Measurements from ENCODE around the gene TPTE.

DNA sequence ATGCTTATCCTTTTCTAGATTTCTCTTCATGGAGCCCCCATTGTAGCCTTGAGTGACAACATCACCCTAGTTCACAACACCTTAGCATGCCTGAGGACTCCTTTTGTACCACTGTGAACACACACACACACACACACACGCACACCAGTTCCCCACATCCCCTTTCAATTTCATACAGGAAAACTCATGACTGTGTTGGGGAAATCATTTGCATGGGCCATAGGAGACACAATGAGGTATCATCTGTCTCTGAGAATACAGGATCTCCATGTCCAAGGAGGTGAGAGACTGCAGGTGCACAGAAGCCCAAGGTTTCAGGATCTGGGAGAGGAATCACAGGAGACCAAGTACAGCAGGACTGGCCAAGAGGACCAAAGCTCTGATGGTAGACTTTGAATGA, 119.7 kb downstream of the TPTE start:
- TF ChIP-seq, protein P1, sequence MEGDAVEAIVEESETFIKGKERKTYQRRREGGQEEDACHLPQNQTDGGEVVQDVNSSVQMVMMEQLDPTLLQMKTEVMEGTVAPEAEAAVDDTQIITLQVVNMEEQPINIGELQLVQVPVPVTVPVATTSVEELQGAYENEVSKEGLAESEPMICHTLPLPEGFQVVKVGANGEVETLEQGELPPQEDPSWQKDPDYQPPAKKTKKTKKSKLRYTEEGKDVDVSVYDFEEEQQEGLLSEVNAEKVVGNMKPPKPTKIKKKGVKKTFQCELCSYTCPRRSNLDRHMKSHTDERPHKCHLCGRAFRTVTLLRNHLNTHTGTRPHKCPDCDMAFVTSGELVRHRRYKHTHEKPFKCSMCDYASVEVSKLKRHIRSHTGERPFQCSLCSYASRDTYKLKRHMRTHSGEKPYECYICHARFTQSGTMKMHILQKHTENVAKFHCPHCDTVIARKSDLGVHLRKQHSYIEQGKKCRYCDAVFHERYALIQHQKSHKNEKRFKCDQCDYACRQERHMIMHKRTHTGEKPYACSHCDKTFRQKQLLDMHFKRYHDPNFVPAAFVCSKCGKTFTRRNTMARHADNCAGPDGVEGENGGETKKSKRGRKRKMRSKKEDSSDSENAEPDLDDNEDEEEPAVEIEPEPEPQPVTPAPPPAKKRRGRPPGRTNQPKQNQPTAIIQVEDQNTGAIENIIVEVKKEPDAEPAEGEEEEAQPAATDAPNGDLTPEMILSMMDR (IDR thresholded peaks at IDR 0.05 in 2 of 3, conservative IDR thresholded peaks at IDR 0.05 in 1 of 3; ENCODE audit: control insufficient read depth in 2 of 3, extremely low read depth in 1 of 3, insufficient read depth in 1 of 3, low read depth in 3 of 3, low read length in 3 of 3) = no peak
- TF ChIP-seq SREBF2 (IDR thresholded peaks at IDR 0.05; ENCODE audit: low read length) (no peak), POLR2A (IDR thresholded peaks at IDR 0.05; ENCODE audit: low read depth, low read length) (no peak), NFYB (IDR thresholded peaks at IDR 0.05; ENCODE audit: insufficient read depth, low read depth, low read length) (no peak), TAF1 (IDR thresholded peaks at IDR 0.05; ENCODE audit: borderline replicate concordance, low read depth, low read length) (no peak), CHD2 (IDR thresholded peaks at IDR 0.05; ENCODE audit: borderline replicate concordance, low read depth, low read length) (no peak), CHD1 (IDR thresholded peaks at IDR 0.05; ENCODE audit: low read depth, low read length) (no peak), RCOR1 (conservative IDR thresholded peaks at IDR 0.05; ENCODE audit: low read depth, low read length) (no peak), RAD21 (IDR thresholded peaks at IDR 0.05; ENCODE audit: insufficient read depth, low read depth, low read length) (no peak), PAX8 (IDR thresholded peaks at IDR 0.05) (no peak), ZNF274 (IDR thresholded peaks at IDR 0.05; ENCODE audit: insufficient read depth, insufficient read length) (no peak)
